ENCODE measurements around the gene HYDIN. TPM values are rescaled to one million over a fixed set of nuclear protein-coding genes. Genes with fewer than 3 reads are reported as not detected.
"Not testable (repeated sequence)": the region's sequence is repeated elsewhere in the genome, so short reads cannot be mapped to it uniquely, and the experiment has no call there.

Gene HYDIN
- total and polyA plus RNA-seq, 7 experiments from 2014 or later = 0.13 to 0.89 (median 0.32) TPM; not detected in 4

GRCh38 chr16:70823498-70824118 lies 406.9 kb downstream of the HYDIN start:
- H3K9me3 Mint-ChIP-seq; H3K4me3 Mint-ChIP-seq; H3K36me3 Mint-ChIP-seq; H3K4me3 ChIP-seq (ENCODE audit: low read length); H3K4me1 Mint-ChIP-seq; H3K27ac Mint-ChIP-seq; POLR2A ChIA-PET; ATAC-seq; DNase-seq; H3K36me3 ChIP-seq (ENCODE audit: control insufficient read depth in 2 of 3, insufficient read depth in 3 of 3, low read length in 3 of 3); CTCF ChIA-PET; H3K9me3 ChIP-seq (ENCODE audit: control insufficient read depth in 2 of 3, low read length in 3 of 3); H3K27me3 Mint-ChIP-seq; H3K27me3 ChIP-seq (ENCODE audit: control insufficient read depth in 2 of 2, insufficient read depth in 2 of 2, low read length in 2 of 2); intact Hi-C loops (cut with micrococcal nuclease); H3K27ac ChIP-seq (ENCODE audit: low read depth, low read length); H3K4me1 ChIP-seq (ENCODE audit: control insufficient read depth in 2 of 2, insufficient read depth in 2 of 2, low read length in 2 of 2): not testable (repeated sequence)

- DNase-seq, POLR2A ChIA-PET, CTCF ChIA-PET: not testable (repeated sequence)
Observed at GRCh38 chr16:70822734-70823133, 407.8 kb downstream of the HYDIN start.

GRCh38 chr16:70818088-70818487 lies 412.4 kb downstream of the HYDIN start:
- POLR2A ChIA-PET; H3K36me3 Mint-ChIP-seq; H3K9me3 ChIP-seq (ENCODE audit: control insufficient read depth in 2 of 3, low read length in 3 of 3); H3K27ac Mint-ChIP-seq; H3K27ac ChIP-seq (ENCODE audit: low read depth, low read length); CTCF ChIA-PET; H3K4me3 ChIP-seq (ENCODE audit: low read length); DNase-seq; ATAC-seq; H3K4me3 Mint-ChIP-seq; H3K36me3 ChIP-seq (ENCODE audit: control insufficient read depth in 2 of 3, insufficient read depth in 3 of 3, low read length in 3 of 3); H3K27me3 Mint-ChIP-seq; H3K4me1 Mint-ChIP-seq; H3K4me1 ChIP-seq (ENCODE audit: control insufficient read depth in 2 of 2, insufficient read depth in 2 of 2, low read length in 2 of 2); intact Hi-C loops (cut with micrococcal nuclease); H3K27me3 ChIP-seq (ENCODE audit: control insufficient read depth in 2 of 2, insufficient read depth in 2 of 2, low read length in 2 of 2); H3K9me3 Mint-ChIP-seq: not testable (repeated sequence)

More at GRCh38 chr16:70822734-70823133, 407.8 kb downstream of the HYDIN start:
- H3K4me3 ChIP-seq (ENCODE audit: low read length); H3K27me3 Mint-ChIP-seq; H3K4me1 Mint-ChIP-seq; H3K9me3 ChIP-seq (ENCODE audit: control insufficient read depth in 2 of 3, low read length in 3 of 3); H3K36me3 Mint-ChIP-seq; H3K27me3 ChIP-seq (ENCODE audit: control insufficient read depth in 2 of 2, insufficient read depth in 2 of 2, low read length in 2 of 2); H3K27ac Mint-ChIP-seq; H3K9me3 Mint-ChIP-seq; ATAC-seq; H3K27ac ChIP-seq (ENCODE audit: low read depth, low read length); H3K4me1 ChIP-seq (ENCODE audit: control insufficient read depth in 2 of 2, insufficient read depth in 2 of 2, low read length in 2 of 2); H3K4me3 Mint-ChIP-seq; H3K36me3 ChIP-seq (ENCODE audit: control insufficient read depth in 2 of 3, insufficient read depth in 3 of 3, low read length in 3 of 3); intact Hi-C loops (cut with micrococcal nuclease): not testable (repeated sequence)

- intact Hi-C loops (cut with micrococcal nuclease) = loop anchor here in 1 of 2 donors (10.0 kb wide), 2 partner anchors 755 to 1855 kb away; no protein-coding TSS in a partner anchor
Observed at GRCh38 chr16:70809392-70810060, 421.0 kb downstream of the HYDIN start.

DNA sequence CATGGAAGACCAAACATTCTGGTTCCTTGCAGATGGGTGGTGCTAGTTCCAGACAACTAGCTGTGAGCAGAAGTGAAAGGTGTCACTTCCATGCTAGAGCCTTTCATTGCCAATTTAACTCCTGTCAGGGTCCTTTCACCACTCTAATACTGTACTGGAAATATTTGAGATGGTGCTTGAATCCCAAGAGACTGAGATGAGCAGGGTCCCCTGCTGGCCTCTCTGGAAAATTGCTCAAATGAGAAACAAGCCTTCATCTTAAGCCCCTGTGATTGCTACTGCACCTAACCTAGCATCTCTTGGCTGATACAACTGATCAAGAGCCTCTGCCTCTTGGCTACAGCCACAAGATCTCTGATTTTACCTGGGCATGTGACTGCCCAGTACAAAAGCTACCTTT lies 422.2 kb downstream of the HYDIN start:
- H3K27me3 ChIP-seq (ENCODE audit: control insufficient read depth in 2 of 2, insufficient read depth in 2 of 2, low read length in 2 of 2) = peaks cover 0 to 4% of the 10 kb centered on the region in 2 donors
- Mint-ChIP-seq H3K9me3 (peaks cover 0 to 5% (median 1%) of the 10 kb centered on the region in 11 donors), H3K4me1 (peaks cover 0 to 5% (median 0%) of the 10 kb centered on the region in 7 donors)

More at GRCh38 chr16:70809392-70810060, 421.0 kb downstream of the HYDIN start:
- H3K4me1 Mint-ChIP-seq = peaks cover 0 to 1% (median 0%) of the 10 kb centered on the region in 7 donors
- H3K4me1 ChIP-seq (ENCODE audit: control insufficient read depth in 2 of 2, insufficient read depth in 2 of 2, low read length in 2 of 2) = no peaks in the 10 kb centered on the region
- peaks cover 0 to 2% (median 0%) of the 10 kb centered on the region in 11 donors for H3K9me3 Mint-ChIP-seq
- POLR2A ChIA-PET = interaction anchor here (0.7 kb wide), 1 partner anchor 8 kb away, joined by 3 read pairs; the partner anchor contains the start of gene VAC14
- no peaks in the 10 kb centered on the region for H3K36me3 ChIP-seq (ENCODE audit: control insufficient read depth in 2 of 3, insufficient read depth in 3 of 3, low read length in 3 of 3)
- ATAC-seq = no peak
- no peak for DNase-seq
- H3K4me3 ChIP-seq (ENCODE audit: low read length) = no peak overlapping the region
- H3K9me3 ChIP-seq (ENCODE audit: control insufficient read depth in 2 of 3, low read length in 3 of 3) = no peaks in the 10 kb centered on the region
- H3K27ac ChIP-seq (ENCODE audit: low read depth, low read length) = no peak overlapping the region
- no peak overlapping the region for H3K4me3 Mint-ChIP-seq
- CTCF ChIA-PET = no interaction called here
- H3K27ac Mint-ChIP-seq = no peak overlapping the region
- peaks cover 0 to 3% (median 0%) of the 10 kb centered on the region in 5 donors for H3K36me3 Mint-ChIP-seq
- H3K27me3 ChIP-seq (ENCODE audit: control insufficient read depth in 2 of 2, insufficient read depth in 2 of 2, low read length in 2 of 2) = peaks cover 0 to 4% of the 10 kb centered on the region in 2 donors
- H3K27me3 Mint-ChIP-seq = peaks cover 6 to 23% (median 14%) of the 10 kb centered on the region in 5 donors

GRCh38 chr16:70805787-70806186 lies 424.7 kb downstream of the HYDIN start:
- H3K9me3 ChIP-seq (ENCODE audit: control insufficient read depth in 2 of 3, low read length in 3 of 3) = no peaks in the 10 kb centered on the region
- Mint-ChIP-seq H3K9me3 (peaks cover 0 to 5% (median 1%) of the 10 kb centered on the region in 11 donors), H3K36me3 (peaks cover 0 to 7% (median 0%) of the 10 kb centered on the region in 5 donors), H3K4me1 (peaks cover 0 to 14% (median 11%) of the 10 kb centered on the region in 7 donors), H3K27me3 (peaks cover 6 to 29% (median 16%) of the 10 kb centered on the region in 5 donors), H3K27ac (no peak overlapping the region), H3K4me3 (no peak overlapping the region)
- DNase-seq (no peak), ATAC-seq (no peak)
- H3K36me3 ChIP-seq (ENCODE audit: control insufficient read depth in 2 of 3, insufficient read depth in 3 of 3, low read length in 3 of 3) = no peaks in the 10 kb centered on the region
- peaks cover 0 to 4% of the 10 kb centered on the region in 2 donors for H3K27me3 ChIP-seq (ENCODE audit: control insufficient read depth in 2 of 2, insufficient read depth in 2 of 2, low read length in 2 of 2)
- H3K4me3 ChIP-seq (ENCODE audit: low read length) = no peak overlapping the region
- intact Hi-C loops (cut with micrococcal nuclease) = loop anchor here in 1 of 2 donors (10.0 kb wide), 2 partner anchors 759 to 1859 kb away; no protein-coding TSS in a partner anchor
- ChIA-PET POLR2A (no interaction called here), CTCF (no interaction called here)
- H3K27ac ChIP-seq (ENCODE audit: low read depth, low read length) = no peak overlapping the region
- no peaks in the 10 kb centered on the region for H3K4me1 ChIP-seq (ENCODE audit: control insufficient read depth in 2 of 2, insufficient read depth in 2 of 2, low read length in 2 of 2)

More for the DNA sequence above, 422.2 kb downstream of the HYDIN start:
- no peak for ATAC-seq
- Histone ChIP-seq H3K27ac (ENCODE audit: low read depth, low read length) (no peak overlapping the region), H3K9me3 (ENCODE audit: control insufficient read depth in 2 of 3, low read length in 3 of 3) (no peaks in the 10 kb centered on the region), H3K4me3 (ENCODE audit: low read length) (no peak overlapping the region), H3K36me3 (ENCODE audit: control insufficient read depth in 2 of 3, insufficient read depth in 3 of 3, low read length in 3 of 3) (no peaks in the 10 kb centered on the region), H3K4me1 (ENCODE audit: control insufficient read depth in 2 of 2, insufficient read depth in 2 of 2, low read length in 2 of 2) (no peaks in the 10 kb centered on the region)
- ChIA-PET POLR2A (no interaction called here), CTCF (no interaction called here)
- no peak for DNase-seq
- Mint-ChIP-seq H3K27ac (no peak overlapping the region), H3K4me3 (no peak overlapping the region), H3K27me3 (peaks cover 6 to 23% (median 16%) of the 10 kb centered on the region in 5 donors), H3K36me3 (peaks cover 0 to 7% (median 0%) of the 10 kb centered on the region in 5 donors)
- intact Hi-C loops (cut with micrococcal nuclease) = loop anchor here in 1 of 2 donors (10.0 kb wide), 2 partner anchors 756 to 1856 kb away; no protein-coding TSS in a partner anchor

Measured in naive thymus-derived CD4-positive, alpha-beta T cell (primary cell).